A673 (cell line): ENCODE data around the gene ELL2.

ENCODE experiments used
- CTCF ChIP-seq: fragments of 300-800, 200-600 bp; sonication (generic); conservative IDR thresholded peaks from 2 replicates; pipeline ENCODE4 v1.5.1; 2017; ENCODE audit warnings: low read depth, mild to moderate bottlenecking, antibody characterized with exemption, low read length, moderate library complexity, mixed read lengths
- EZH2 ChIP-seq: fragments of 200-600 bp; sonication (generic); IDR thresholded peaks from 2 replicates; pipeline ENCODE4 v1.6.1; 2017; ENCODE audit warnings: borderline replicate concordance, low read depth, mild to moderate bottlenecking, mixed read lengths, antibody characterized with exemption, low read length; ENCODE audit not compliant: poor library complexity, severe bottlenecking

- TF ChIP-seq CTCF (no peak), EZH2 (no peak)
Observed at GRCh38 chr5:95985249-95985648, 23.6 kb upstream of the ELL2 start.
